WERI-Rb-1 (cell line): ENCODE results near the gene TUBA8.
"Not testable (repeated sequence)": the region's sequence is repeated elsewhere in the genome, so short reads cannot be mapped to it uniquely, and the experiment has no call there.

Experiments
- DNase-seq: peaks from one replicate; pipeline ENCODE4 v3.0.0-alpha.2; 2020
- H3K27ac ChIP-seq: fragments of 250-450 bp; sonication (Bioruptor Pico); 2 replicates; pipeline ENCODE4 v1.5.1; 2020; ENCODE audit warnings: mild to moderate bottlenecking, moderate library complexity
- H3K27me3 ChIP-seq: fragments of 250-450 bp; sonication (Bioruptor Pico); 2 replicates; pipeline ENCODE4 v1.5.1; 2021; ENCODE audit warnings: mild to moderate bottlenecking, low read depth, moderate library complexity; ENCODE audit not compliant: insufficient read depth, severe bottlenecking
- H3K36me3 ChIP-seq: fragments of 250-450 bp; sonication (Bioruptor Pico); 2 replicates; pipeline ENCODE4 v1.5.1; 2020; ENCODE audit warnings: mild to moderate bottlenecking, moderate library complexity
- H3K4me3 ChIP-seq: 2 replicates; pipeline ENCODE4 v1.5.1; 2011; ENCODE audit warnings: low read depth, mild to moderate bottlenecking, control low read depth, low read length
- H3K9me3 ChIP-seq: fragments of 250-450 bp; sonication (Bioruptor Pico); 2 replicates; pipeline ENCODE4 v1.5.1; 2021; ENCODE audit warnings: mild to moderate bottlenecking, moderate library complexity; ENCODE audit not compliant: severe bottlenecking
- TF ChIP-seq, protein P1 (sequence below): IDR thresholded peaks from 2 replicates; pipeline ENCODE4 v1.5.1; 2011; ENCODE audit warnings: low read depth, mild to moderate bottlenecking, control low read depth, inconsistent platforms, low read length

TUBA8 gene

DNA sequence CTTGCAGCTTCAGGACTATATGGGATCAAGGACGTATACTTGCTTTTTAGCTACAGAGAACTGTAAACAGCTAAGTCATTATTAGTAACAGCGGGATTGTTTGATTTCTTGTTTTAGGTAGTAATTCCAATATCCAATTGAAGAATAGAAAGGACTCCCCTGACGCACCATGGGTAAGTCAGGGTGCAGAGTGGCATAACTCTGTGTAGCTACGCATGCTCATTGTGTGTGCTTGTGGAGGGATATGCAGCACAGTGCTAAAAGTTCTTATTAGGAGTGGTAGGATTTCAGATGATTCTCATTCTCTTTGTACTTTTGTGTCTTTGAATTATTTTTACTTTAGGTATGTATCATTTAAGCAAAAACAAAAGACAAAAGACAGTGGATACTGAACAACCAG lies 40.6 kb upstream of the TUBA8 start:
- TF ChIP-seq, protein P1, sequence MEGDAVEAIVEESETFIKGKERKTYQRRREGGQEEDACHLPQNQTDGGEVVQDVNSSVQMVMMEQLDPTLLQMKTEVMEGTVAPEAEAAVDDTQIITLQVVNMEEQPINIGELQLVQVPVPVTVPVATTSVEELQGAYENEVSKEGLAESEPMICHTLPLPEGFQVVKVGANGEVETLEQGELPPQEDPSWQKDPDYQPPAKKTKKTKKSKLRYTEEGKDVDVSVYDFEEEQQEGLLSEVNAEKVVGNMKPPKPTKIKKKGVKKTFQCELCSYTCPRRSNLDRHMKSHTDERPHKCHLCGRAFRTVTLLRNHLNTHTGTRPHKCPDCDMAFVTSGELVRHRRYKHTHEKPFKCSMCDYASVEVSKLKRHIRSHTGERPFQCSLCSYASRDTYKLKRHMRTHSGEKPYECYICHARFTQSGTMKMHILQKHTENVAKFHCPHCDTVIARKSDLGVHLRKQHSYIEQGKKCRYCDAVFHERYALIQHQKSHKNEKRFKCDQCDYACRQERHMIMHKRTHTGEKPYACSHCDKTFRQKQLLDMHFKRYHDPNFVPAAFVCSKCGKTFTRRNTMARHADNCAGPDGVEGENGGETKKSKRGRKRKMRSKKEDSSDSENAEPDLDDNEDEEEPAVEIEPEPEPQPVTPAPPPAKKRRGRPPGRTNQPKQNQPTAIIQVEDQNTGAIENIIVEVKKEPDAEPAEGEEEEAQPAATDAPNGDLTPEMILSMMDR: no peak
- H3K27ac ChIP-seq: no peak overlapping the region
- no peaks in the 10 kb centered on the region for H3K27me3 ChIP-seq
- DNase-seq: no peak
- no peak overlapping the region for H3K4me3 ChIP-seq
- H3K9me3 ChIP-seq: no peaks in the 10 kb centered on the region
- no peaks in the 10 kb centered on the region for H3K36me3 ChIP-seq

DNA sequence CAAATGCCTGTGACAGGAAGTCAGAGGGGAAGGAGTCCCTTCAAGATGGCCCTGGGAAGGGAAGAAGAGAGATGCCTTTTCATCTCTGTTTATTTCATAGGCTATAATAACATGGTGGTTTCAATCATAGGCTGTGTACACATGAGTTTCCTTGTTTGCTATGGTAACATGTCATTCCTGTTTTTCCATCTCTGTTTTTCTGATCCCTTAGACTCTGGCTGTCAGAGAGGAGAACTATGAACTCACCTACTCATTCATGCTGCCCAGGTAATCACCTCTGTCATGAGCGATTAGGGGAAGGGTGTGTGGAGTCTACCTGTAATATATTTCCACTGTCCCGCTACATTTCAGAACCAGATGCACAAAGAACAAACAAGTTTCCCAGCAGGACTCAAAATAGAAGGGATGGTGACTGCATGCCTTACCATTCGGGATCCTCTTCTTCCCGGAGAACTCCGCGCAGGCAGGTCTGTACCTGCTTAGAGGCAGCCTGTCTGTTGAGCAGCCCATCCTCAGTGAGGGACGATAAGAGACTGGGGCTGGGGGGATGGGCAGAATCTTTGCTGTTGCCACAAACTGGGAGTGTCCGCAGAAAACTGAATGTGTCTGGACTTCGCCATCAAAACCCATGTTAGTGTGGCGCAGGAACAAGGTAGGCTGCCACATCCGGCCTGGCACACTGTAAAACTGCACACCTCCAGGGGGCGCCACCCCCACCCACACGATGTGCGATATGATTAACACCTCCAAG lies 39.9 kb upstream of the TUBA8 start:
- DNase-seq: no peak
- Histone ChIP-seq H3K9me3 (no peaks in the 10 kb centered on the region), H3K36me3 (no peaks in the 10 kb centered on the region), H3K27ac (no peak overlapping the region), H3K4me3 (no peak overlapping the region), H3K27me3 (no peaks in the 10 kb centered on the region)
- TF ChIP-seq, protein P1: peak; percentile 41; the same call in 1 of the 2 replicates

- H3K36me3 ChIP-seq, H3K27me3 ChIP-seq, H3K4me3 ChIP-seq, H3K27ac ChIP-seq, DNase-seq, H3K9me3 ChIP-seq: not testable (repeated sequence)
Observed at GRCh38 chr22:18071307-18071967, 39.2 kb upstream of the TUBA8 start.

GRCh38 chr22:18071968-18072310 lies 38.7 kb upstream of the TUBA8 start:
- TF ChIP-seq, protein P1: no peak
- no peak for DNase-seq
- H3K27ac ChIP-seq: no peak overlapping the region

GRCh38 chr22:18073467-18073866 lies 37.1 kb upstream of the TUBA8 start:
- TF ChIP-seq, protein P1: no peak
- H3K4me3 ChIP-seq: no peak overlapping the region
- DNase-seq: no peak
- no peaks in the 10 kb centered on the region for H3K36me3 ChIP-seq
- no peaks in the 10 kb centered on the region for H3K27me3 ChIP-seq
- H3K9me3 ChIP-seq: no peaks in the 10 kb centered on the region
- H3K27ac ChIP-seq: no peak overlapping the region

More at GRCh38 chr22:18071968-18072310, 38.7 kb upstream of the TUBA8 start:
- no peaks in the 10 kb centered on the region for H3K36me3 ChIP-seq
- H3K9me3 ChIP-seq: no peaks in the 10 kb centered on the region
- H3K27me3 ChIP-seq: no peaks in the 10 kb centered on the region
- H3K4me3 ChIP-seq: no peak overlapping the region

DNA sequence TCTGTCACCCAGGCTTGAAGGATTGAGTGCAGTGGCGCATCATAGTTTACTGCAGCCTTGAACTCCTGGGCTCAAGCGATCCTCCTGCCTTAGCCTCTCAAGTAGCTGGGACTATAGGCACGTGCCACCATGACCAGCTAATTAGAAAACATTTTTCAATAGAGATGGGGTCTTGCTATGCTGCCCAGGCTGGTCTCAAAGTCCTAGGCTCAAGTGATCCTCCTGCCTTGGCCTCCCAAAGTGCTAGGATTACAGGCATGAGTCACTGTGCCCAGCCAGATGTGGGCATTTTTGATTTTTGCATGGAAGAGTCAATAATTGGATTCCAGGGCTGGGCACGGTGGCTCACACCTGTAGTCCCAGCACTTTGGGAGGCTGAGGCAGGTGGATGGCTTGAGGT lies 36.7 kb upstream of the TUBA8 start:
- H3K27me3 ChIP-seq, H3K27ac ChIP-seq, DNase-seq, H3K9me3 ChIP-seq, H3K4me3 ChIP-seq, H3K36me3 ChIP-seq: not testable (repeated sequence)
